GM18870 (cell line): ENCODE results near the gene NONO.
"Not testable (repeated sequence)": the region's sequence is repeated elsewhere in the genome, so short reads cannot be mapped to it uniquely, and the experiment has no call there.

Experiments used
- ATAC-seq: cut with Tn5 transposase; IDR thresholded peaks from one replicate; pipeline ENCODE4 v1.9.1; 2021; ENCODE audit warnings: moderate library complexity; ENCODE audit not compliant: unreplicated experiment

Gene NONO, protein sequence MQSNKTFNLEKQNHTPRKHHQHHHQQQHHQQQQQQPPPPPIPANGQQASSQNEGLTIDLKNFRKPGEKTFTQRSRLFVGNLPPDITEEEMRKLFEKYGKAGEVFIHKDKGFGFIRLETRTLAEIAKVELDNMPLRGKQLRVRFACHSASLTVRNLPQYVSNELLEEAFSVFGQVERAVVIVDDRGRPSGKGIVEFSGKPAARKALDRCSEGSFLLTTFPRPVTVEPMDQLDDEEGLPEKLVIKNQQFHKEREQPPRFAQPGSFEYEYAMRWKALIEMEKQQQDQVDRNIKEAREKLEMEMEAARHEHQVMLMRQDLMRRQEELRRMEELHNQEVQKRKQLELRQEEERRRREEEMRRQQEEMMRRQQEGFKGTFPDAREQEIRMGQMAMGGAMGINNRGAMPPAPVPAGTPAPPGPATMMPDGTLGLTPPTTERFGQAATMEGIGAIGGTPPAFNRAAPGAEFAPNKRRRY

DNA sequence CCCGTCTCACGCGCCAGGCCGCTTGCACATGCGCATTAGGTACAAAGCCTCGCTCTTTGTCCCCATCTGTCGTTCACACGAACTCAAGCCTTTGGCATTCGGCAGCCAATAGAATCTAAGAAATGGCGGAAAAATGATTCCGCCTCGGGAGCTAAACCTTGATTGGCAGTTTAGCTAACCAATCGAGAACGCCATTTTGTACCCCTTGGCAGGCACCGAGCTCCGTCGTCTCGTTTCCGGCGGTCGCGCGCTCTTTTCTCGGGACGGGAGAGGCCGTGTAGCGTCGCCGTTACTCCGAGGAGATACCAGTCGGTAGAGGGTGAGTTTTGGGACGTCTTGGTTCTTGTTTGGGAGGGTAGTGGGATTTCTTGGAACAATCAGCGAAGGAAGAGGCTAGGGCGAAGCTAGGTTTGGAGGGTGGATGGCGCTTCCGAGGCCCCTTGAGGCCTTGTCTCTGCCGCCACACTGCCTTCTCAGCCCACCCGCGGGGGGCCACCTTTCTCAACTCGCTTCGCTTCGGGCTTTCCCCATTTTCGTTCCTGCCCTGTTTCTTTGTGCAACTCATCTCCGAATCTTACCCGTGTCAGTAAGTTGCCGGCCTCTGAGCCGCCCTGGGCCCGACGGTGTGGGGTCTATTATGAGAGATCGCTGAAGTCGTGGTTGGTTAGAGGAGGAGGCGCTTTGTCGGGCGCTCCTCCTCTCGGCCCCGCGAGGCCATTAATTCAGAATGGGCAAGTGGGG is at the start of gene NONO:
NONO (plus strand) TSS at position 233 of the 741 bp plus-strand sequence. CDS start 7,003 bp downstream, outside the sequence.
- peak; percentile 76 for ATAC-seq

DNA sequence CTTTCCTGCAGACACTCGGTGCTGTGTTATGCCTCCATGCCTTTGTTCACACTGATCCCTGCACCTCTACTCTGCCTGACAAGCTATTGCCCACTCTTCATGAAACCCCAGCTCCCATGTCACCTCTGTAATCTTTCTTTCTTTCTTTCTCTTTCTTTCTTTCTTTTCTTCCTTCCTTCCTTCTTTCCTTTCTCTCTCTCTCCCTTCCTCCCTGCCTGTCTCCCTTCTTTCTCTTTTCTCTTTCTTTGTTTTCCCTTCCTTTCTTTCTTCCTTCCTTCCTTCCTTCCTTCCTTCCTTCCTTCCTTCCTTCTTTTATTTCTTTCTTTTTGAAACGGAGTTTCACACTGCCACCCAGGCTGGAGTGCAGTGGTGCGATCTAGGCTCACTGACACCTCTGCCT is 48.0 kb upstream of the NONO start:
- no peak for ATAC-seq

DNA sequence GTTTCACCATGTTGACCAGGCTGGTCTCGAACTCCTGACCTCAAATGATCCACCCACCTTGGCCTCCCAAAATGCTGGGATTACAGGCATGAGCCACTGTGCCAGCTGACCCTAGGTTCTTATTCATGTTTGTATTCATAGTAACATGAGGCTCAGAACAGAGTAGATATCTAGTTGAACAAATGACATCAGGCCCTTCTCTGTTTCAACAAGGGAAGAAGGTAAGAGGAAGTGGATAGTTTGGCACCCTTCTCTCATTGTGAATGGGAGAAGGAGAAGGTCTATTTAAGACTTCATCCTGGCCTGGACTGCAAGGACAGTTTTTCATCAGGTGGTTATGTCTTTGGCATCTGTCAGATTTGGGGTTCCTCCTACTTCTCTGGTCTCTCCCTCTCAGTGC is 46.6 kb upstream of the NONO start:
- ATAC-seq = no peak

DNA sequence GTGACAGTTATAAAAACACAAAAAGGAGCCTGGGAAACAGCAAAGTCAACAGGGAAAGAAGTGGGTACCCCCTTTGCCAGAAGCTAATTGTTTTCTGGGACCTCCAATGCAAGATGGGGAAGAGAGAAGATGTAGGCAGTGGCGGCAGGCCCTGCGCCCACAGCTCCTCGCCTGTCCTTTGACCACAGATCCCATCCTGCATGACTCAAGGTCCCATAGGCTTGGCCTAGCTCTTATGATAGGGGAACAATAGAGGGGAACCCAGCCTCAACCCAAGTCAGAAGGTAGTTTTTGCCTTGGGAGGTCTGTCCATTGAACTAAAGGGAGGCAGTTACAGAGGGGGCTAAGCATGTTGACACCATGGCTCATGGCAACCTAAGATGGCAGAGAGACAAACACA is 43.7 kb upstream of the NONO start:
- no peak for ATAC-seq

DNA sequence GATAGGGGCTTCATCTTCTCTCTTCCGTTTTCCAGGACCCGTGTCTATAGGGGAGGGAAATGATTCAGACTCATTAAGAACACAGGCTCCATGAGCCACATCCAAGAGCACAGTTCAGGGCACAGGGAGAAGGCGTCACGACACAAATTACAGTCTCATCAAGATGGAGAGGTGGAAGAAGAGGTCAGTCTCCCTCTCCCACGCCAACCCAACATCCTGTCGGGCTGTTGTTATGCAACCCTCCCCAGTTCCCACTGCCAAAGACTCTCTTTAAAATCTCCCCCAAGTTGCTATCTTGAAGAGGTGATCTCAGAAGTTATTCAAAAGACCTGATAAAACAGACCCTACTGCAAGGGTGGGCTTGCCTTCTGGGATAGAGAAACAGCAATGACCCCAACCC is 42.1 kb upstream of the NONO start:
- ATAC-seq = no peak

DNA sequence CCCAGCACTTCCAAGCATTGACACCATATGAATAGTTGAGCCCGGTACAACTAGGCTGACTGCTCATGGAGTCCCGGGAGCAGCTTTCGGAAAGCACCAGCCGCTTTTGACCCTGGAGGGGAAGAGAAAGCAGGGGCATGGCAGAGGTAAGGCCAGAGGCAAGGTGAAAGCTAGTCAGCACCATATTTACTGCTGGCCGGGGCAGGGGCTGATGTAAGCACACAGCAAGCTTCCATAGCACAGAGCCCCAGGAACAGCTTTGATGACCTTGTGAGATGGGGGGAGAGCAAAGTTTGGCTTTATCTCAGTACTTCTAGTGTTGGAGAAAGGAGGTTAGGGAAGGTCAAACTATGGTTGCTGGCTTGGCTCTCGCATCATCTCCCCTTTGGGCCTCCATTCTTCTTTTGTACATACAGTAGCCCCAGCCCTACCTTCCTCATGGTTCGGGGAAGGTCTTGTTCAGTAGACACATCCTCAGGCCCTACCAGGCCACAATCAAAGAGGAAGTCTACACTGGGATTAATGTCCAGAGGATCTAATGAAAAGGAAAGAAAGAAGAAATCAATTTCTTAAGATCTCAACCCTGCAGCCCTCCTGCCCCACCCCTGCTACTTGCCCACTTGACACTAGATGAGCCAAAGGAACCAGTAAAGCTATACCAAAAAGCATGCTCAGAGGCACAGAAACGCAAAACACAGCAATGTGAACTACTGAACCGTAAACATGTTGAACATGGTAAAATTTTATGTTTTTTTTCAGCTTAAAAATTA is 38.9 kb upstream of the NONO start:
- ATAC-seq = no peak

DNA sequence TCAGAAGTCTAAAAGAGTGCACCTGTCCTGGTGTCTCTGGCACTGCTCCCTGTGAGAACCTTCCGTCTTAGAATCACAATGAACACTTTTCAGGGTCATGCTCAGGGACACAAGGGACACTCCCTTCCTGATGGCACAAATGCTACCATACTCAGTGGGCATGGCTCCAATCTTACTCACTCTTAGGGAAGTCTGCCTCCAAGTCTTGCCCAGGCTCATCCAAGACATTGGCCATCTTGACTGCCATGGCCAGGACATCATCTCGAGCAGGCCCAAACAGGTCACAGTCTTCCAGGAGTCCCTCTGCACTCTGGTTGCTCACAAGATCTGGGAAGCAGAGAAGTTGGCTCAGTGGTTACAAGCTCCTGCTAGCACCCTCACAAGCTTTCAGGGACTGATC is 38.3 kb upstream of the NONO start:
- no peak for ATAC-seq

DNA sequence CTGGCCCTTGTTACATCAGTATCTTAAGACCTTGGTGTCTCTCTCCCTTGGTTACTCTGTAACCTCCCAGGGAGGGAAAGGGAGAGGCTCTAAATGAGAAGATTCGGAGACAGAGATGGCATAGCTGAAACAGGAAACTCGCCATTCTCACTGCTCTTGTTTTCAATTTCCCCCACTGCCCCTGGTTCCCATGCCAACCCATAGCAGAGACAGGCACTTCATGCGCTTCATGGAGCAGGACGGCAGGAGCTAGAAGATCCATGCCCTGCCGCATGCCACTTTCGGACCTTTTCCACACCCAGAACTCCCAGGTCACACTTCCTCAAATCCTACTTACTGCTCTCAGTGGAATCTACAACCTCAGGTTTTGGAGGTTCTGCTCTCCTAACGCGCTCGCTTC is 32.6 kb upstream of the NONO start:
- no peak for ATAC-seq

DNA sequence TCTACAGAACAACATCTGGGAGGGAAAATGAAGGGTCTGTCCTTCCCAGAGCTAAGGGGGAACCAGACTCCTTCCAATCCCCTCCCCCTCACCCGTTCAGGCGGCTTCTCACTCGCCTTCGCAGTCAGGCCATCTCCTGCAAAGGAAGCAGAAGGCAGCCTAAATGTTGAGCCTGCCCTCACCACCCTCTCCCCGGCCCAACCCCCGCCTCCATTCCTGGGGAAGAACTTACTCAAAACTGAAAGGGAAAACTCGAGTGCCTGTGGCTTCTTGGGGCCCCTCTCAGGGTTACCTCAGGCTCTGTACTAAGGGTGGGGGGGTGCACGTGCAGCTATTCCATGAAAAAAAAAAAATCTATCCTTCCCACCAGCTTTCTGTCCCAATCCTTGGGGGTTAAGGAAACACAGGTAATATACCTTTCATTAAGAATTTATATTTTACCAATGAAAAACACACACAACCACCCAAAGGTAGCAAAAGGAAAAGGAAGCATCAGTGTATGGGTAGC is 31.9 kb upstream of the NONO start:
- ATAC-seq = no peak

DNA sequence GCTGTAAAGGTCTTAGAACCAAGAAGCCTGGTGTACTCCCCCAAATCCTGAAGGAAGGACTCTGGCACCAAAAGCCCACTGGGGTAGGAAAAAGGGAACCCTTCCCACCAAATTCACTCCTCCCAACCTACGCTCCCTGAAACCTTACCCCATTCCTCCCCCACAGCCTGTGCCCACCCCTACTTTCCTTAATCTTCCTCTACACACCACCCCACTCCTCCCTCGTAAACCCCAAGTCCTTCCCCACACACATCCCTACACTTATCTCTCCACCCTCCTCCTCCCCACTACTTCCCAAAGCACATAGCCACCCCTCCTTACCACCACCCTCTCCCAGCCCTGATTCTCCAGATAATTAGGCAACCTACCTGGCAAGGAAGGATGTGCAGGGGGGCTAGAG is 31.2 kb upstream of the NONO start:
- ATAC-seq = no peak

DNA sequence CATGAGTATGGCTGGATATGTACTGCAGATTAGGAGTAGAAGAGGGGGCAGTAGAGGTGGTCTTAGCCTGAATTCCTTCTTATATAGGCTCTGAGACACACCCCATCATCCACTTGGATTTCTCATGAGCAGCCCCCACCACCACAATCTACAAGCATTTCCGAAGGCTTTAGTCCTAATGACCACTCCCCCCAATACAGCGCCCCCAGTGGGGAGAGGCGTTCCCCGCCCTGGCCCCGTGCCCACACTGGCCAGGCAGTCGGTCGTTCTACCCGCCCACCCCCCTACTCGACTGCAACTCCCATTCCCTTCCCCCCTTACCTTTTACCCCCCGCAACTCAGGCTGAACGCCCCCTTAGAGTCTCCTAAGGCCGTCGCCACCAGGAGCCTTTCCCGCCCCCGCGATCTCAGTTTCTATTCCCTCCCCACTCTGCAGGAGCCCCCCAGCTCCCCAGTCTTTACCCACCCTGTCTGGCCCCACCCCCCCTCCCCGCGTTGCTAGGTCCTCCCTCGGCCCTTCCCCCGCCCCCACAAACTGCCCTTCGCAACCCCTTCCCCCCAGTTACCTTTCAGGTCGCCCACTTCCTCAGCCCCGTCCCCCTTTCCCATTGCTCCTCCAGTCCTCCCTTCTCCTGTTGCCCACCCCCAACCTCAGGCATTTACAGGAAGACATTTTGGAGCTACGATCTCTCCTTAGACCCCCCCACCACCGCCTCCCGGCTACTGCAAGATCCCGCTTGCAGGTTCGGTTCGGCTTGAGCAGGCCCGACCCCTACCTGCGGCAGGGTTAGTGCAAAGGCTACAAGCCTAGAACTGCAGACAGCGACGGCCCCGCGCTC is 30.0 kb upstream of the NONO start:
- no peak for ATAC-seq

DNA sequence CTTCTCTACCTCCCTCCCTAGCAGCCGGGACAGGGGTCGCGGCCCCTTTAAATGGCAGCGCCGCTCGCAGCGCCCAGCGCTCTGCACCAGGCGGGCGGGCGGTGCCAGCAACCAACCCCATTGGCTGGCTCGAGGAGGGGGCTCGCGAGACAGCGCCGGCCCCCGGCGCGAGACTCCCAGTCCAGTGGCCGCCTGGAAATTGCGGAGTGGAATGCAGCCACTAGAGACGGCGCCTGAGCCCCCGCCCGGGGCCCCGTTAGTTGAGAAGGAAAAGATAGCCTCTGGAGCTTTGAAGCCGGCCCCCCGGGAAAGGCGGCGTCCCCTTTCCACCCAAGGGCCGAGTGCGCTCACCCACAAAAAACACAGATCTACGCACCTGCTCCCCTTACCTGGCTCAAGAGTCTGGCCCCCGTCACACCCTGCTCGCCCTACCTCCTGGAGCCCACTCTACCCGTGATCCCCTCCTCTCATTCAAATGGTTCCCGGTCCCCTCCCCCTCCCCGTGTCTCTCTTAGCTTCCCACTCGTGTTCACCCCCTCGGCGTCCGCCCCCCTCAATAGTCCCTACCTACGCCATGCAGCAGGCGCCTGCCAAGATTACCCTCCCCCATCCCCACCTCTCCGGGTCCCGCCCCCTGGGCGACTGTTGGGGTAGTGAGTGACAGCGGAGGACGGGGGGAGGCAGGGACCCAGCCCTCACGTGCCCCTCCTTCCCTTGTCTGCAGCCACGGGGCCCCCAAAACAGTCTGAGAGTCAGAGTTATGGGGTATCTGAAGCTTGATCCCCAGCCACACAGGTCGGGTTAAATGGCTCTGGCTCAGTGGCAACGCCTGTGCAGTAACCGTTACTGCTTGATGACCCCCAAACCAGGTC is 29.1 kb upstream of the NONO start, which contains the start of gene ZMYM3:
ZMYM3 (minus strand) TSS at position 49 of the 872 bp plus-strand sequence. CDS start 885 bp downstream, outside the sequence.
- peak; percentile 55 for ATAC-seq

DNA sequence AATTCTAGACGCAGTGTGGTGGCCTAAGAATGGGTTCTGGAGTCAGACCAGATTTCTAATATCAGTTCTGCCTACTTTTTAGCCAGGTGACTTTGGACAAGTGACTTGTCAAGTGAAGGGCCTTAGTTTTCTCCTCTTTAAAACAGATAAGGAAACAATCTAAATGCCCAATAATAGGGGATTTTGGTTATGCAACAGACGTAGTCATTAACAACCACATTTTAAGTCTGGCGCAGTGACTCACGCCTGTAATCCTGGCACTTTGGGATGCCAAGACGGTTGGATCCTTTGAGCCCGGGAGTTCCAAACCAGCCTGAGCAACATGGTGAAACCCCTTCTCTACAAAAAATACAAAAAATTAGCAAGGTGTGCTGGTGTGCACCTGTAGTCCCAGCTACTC is 27.4 kb upstream of the NONO start:
- ATAC-seq = no peak

DNA sequence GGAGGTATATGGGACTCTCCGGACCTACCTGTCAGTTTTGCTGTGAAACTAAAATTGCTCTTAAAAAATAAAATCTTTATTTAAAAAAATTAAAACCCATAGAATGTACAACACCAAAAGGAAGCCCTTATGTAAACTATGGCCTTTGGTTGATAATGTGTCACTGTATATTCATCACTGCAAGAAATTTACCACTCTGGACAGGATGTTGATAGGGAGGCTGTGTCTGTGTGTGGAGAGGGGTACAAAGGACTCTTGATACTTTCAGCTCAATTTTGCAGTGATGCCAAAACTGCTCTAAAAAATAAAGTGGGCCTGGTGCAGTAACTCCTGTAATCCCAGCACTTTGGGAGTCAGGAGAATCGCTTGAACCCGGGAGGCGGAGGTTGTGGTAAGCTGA is 26.6 kb upstream of the NONO start:
- no peak for ATAC-seq

DNA sequence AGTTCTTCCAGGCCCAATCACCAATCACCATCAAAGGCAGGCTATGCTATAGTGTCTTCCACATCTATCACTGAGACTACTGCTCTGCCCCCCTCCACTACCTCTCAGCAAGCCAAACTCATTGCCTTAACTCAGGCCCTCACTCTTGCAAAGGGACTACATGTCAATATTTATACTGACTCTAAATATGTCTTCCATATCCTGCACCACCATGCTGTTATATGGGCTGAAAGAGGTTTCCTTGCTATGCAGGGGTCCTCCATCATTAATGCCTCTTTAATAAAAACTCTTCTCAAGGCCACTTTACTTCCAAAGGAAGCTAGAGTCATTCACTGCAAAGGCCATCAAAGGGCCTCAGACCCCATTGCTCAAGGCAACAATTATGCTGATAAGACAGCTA is 14.8 kb upstream of the NONO start:
- ATAC-seq = not testable (repeated sequence)

DNA sequence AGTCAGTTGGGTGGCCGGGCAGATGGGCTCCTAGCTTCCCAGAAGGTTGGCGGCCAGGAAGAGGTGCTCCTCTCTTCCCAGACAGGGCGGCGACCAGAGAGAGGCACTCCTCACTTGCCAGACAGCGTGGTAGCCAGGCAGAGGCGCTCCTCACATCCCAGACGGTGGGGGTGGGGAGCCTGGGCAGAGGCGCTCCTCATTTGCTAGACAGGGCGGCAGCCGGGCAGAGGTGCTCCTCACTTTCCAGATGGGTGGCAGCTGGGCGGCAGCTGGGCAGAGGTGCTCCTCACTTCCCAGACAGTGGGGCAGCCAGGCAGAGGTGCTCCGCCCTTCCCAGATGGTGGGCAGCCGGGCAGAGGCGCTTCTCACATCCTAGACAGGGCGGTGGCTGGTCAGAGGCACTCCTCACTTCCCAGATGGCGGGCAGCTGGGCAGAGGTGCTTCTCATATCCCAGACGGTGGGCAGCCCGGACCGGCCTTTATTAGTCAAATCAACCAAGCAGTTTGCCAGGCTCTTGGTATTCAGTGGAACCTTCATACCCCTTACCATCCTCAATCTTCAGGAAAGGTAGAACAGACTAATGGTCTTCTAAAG is 13.5 kb upstream of the NONO start:
- no peak for ATAC-seq

DNA sequence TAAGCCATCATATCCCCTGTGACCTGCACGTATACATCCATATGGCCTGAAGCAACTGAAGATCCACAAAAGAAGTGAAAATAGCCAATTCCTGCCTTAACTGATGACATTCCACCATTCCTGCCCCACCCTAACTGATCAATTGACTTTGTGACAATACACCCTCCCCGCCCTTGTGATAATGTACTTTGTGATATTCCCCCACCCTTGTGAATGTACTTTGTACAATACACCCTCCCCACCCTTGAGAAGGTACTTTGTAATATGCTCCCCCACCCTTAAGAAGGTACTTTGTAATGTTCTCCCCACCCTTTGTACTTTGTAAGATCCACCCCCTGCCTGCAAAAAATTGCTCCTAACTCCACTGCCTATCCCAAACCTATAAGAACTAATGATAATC is 11.1 kb upstream of the NONO start:
- ATAC-seq = not testable (repeated sequence)

DNA sequence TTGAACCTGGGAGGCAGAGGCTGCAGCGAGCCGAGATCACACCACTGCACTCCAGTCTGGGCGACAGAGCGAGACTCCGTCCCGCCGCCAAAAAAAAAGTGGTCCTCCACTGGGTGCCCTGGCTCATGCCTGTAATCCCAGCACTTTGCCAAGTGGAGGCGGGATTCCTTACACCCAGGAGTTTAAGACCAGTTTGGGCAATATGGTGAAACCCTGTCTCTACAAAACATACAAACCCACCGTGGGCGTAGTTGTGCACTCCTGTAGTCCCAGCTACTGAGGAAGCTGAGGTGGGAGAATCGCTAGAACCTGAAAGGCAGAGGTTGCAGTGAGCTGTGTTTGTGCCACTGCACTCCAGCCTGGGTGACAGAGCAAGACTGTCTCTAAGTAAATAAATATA is 2.1 kb upstream of the NONO start:
- not testable (repeated sequence) for ATAC-seq
